ENCODE results near the gene NES. TPM values are rescaled to one million over a fixed set of nuclear protein-coding genes. Genes with fewer than 3 reads are reported as not detected.

Gene NES
- total RNA-seq, 2 experiments from 2014 or later, result not detected

DNA sequence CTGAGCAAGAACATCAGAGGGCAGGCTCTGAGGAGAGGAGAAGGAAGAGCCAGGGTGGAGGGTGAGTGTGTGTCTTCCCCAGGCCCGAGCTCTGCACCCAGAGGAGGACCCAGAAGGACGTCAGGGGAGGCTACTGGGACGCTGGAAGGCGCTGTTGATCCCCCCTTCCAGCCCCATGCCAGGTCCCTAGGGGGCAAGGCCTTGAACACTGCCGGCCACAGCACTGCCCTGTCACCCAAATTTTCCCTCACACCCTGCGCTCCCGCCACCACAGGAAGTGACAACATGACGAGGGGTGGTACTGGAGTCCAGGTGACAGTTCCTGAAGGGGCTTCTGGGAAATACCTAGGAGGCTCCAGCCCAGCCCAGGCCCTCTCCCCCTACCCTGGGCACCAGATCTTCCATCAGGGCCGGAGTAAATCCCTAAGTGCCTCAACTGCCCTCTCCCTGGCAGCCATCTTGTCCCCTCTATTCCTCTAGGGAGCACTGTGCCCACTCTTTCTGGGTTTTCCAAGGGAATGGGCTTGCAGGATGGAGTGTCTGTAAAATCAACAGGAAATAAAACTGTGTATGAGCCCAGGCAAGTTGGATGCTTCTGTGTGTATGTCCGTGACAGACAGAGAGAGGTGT lies 18.1 kb downstream of the NES start:
- peak overlapping the region; percentile 75 for H3K4me3 Mint-ChIP-seq
- TF ChIP-seq, protein P1, sequence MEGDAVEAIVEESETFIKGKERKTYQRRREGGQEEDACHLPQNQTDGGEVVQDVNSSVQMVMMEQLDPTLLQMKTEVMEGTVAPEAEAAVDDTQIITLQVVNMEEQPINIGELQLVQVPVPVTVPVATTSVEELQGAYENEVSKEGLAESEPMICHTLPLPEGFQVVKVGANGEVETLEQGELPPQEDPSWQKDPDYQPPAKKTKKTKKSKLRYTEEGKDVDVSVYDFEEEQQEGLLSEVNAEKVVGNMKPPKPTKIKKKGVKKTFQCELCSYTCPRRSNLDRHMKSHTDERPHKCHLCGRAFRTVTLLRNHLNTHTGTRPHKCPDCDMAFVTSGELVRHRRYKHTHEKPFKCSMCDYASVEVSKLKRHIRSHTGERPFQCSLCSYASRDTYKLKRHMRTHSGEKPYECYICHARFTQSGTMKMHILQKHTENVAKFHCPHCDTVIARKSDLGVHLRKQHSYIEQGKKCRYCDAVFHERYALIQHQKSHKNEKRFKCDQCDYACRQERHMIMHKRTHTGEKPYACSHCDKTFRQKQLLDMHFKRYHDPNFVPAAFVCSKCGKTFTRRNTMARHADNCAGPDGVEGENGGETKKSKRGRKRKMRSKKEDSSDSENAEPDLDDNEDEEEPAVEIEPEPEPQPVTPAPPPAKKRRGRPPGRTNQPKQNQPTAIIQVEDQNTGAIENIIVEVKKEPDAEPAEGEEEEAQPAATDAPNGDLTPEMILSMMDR (IDR thresholded peaks at IDR 0.05), result no peak
- H3K36me3 Mint-ChIP-seq (ENCODE audit: low read depth), result no peaks in the 10 kb centered on the region
- H3K4me1 Mint-ChIP-seq (ENCODE audit: low read depth), result peaks cover 45% of the 10 kb centered on the region
- ATAC-seq, result no peak
- H3K27me3 Mint-ChIP-seq, result peaks cover 38% of the 10 kb centered on the region
- CTCF ChIA-PET, result interaction anchor here (0.6 to 8.6 kb wide), 30 partner anchors 9 to 290 kb away, joined by 3 to 273 read pairs (median 5); partner anchors contain the start of genes BCAN, CRABP2, HAPLN2 and ISG20L2
- intact Hi-C loops (cut with micrococcal nuclease), result loop anchor here (5.0 kb wide), 1 partner anchor 37 kb away; no protein-coding TSS in a partner anchor
- POLR2A ChIA-PET, result interaction anchor here (0.9 to 2.3 kb wide), 3 partner anchors 13 to 58 kb away, joined by 3 to 12 read pairs (median 4); no protein-coding TSS in a partner anchor
- H3K9me3 Mint-ChIP-seq, result no peaks in the 10 kb centered on the region
- peak overlapping the region; percentile 21 for H3K27ac Mint-ChIP-seq
- DNase-seq, result no peak

DNA sequence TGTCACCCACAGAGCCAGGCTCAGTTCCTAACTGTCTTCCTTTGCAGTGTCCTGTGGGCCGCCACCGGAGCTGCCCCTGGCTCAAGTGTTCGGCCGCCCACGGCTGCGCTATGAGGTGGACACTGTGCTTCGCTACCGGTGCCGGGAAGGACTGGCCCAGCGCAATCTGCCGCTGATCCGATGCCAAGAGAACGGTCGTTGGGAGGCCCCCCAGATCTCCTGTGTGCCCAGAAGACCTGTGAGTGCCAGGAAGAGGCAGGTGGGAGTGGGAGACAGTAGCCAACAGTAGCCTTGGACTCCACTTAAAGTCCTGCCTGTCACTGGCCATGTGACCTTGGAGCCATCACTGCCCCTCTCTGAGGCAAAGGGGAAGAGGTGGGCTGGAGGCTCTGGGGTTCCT lies 18.7 kb downstream of the NES start:
- Mint-ChIP-seq H3K27ac (no peak overlapping the region), H3K36me3 (ENCODE audit: low read depth) (no peaks in the 10 kb centered on the region), H3K4me1 (ENCODE audit: low read depth) (peaks cover 45% of the 10 kb centered on the region), H3K27me3 (peaks cover 44% of the 10 kb centered on the region), H3K4me3 (no peak overlapping the region), H3K9me3 (no peaks in the 10 kb centered on the region)
- ChIA-PET POLR2A (interaction anchor here (0.8 to 1.4 kb wide), 4 partner anchors 15 to 58 kb away, joined by 3 to 4 read pairs (median 4); no protein-coding TSS in a partner anchor), CTCF (interaction anchor here (0.6 to 8.6 kb wide), 18 partner anchors 10 to 269 kb away, joined by 3 to 273 read pairs (median 13); partner anchors contain the start of genes BCAN, CRABP2, HAPLN2 and ISG20L2)
- intact Hi-C loops (cut with micrococcal nuclease), result loop anchor here (5.0 kb wide), 1 partner anchor 36 kb away; no protein-coding TSS in a partner anchor
- DNase-seq, result no peak
- TF ChIP-seq, protein P1 (IDR thresholded peaks at IDR 0.05), result no peak
- ATAC-seq, result no peak

DNA sequence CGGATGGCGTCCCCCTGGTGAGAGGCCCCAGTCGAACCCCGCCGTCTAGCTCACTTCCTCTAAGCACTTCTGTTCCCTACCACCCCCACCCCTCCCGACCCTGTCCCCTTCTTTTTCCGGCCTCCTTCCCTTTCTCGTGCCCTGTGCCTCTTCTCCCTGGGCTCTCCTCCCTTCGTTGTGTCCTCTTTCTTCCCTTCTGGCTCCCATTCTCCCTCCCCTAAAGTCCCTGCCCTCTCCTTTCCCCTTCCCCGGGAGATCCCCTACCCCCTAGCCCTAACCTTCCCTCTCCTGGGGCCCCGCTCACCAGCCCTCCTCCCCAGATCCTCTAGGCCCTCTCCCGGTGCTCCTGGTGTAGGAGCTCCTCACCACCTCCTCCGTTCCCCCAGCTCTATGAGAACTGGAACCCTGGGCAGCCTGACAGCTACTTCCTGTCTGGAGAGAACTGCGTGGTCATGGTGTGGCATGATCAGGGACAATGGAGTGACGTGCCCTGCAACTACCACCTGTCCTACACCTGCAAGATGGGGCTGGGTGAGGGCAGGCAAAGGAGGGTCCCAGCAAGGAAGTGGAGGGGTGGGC lies 19.4 kb downstream of the NES start:
- Mint-ChIP-seq H3K36me3 (ENCODE audit: low read depth) (no peaks in the 10 kb centered on the region), H3K4me3 (peak overlapping the region; percentile 44), H3K27me3 (peaks cover 50% of the 10 kb centered on the region), H3K9me3 (no peaks in the 10 kb centered on the region), H3K4me1 (ENCODE audit: low read depth) (peaks cover 43% of the 10 kb centered on the region), H3K27ac (no peak overlapping the region)
- CTCF ChIA-PET, result interaction anchor here (0.6 to 8.6 kb wide), 20 partner anchors 9 to 272 kb away, joined by 3 to 273 read pairs (median 8); partner anchors contain the start of genes BCAN, CRABP2, HAPLN2 and ISG20L2
- no peak for DNase-seq
- POLR2A ChIA-PET, result interaction anchor here (0.7 to 1.4 kb wide), 6 partner anchors 9 to 57 kb away, joined by 3 to 4 read pairs (median 3); no protein-coding TSS in a partner anchor
- ATAC-seq, result no peak
- TF ChIP-seq, protein P1 (IDR thresholded peaks at IDR 0.05), result peak; percentile 36
- intact Hi-C loops (cut with micrococcal nuclease), result loop anchor here (5.0 kb wide), 1 partner anchor 36 kb away; no protein-coding TSS in a partner anchor

DNA sequence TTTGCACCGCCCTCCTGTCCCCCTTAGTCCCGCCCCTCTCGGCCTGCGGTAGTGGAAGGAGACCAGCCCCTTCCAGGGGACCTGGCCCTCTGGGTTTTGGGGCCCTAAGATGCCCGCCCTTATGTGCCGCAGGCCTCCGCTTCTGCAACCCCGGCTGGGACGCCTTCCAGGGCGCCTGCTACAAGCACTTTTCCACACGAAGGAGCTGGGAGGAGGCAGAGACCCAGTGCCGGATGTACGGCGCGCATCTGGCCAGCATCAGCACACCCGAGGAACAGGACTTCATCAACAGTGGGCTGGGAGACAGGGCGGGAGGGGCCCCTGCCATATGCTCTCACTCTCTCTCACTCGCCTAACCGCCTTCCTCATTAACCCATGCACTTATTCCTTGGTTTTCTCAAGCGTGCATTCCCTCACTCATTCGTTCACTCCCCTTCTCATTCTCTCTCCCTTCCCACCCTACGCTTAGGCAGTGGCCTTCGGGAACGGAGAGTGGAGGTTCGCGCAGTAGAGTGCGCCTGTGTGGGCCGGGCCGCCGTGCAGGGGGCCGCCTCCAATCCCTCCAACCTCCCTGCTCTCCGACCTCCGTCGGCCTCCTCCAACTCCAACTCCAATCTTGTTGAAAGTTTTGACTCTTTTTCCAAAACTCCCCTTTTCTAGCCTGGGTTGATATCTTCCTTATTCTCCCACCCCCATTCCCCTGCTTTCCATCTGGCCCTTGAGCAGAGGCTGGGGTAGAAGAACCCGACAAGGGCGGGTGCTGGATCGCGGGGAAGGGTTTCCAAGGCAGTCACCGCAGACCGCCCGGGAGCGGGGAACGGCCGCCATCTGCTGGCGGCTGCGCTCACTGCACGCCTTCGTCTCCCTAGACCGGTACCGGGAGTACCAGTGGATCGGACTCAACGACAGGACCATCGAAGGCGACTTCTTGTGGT lies 20.1 kb downstream of the NES start:
- Mint-ChIP-seq H3K27me3 (peaks cover 53% of the 10 kb centered on the region), H3K36me3 (ENCODE audit: low read depth) (no peaks in the 10 kb centered on the region), H3K9me3 (no peaks in the 10 kb centered on the region), H3K4me3 (peak overlapping the region; percentile 44), H3K27ac (no peak overlapping the region), H3K4me1 (ENCODE audit: low read depth) (peaks cover 41% of the 10 kb centered on the region)
- ATAC-seq (peak; percentile 22), DNase-seq (peak; percentile 76)
- ChIA-PET POLR2A (interaction anchor here (0.7 to 1.4 kb wide), 5 partner anchors 9 to 56 kb away, joined by 3 to 4 read pairs (median 3); no protein-coding TSS in a partner anchor), CTCF (interaction anchor here (0.7 to 8.6 kb wide), 20 partner anchors 8 to 271 kb away, joined by 3 to 273 read pairs (median 8); partner anchors contain the start of genes BCAN, CRABP2, HAPLN2 and ISG20L2)
- intact Hi-C loops (cut with micrococcal nuclease), result loop anchor here (5.0 kb wide), 1 partner anchor 35 kb away; no protein-coding TSS in a partner anchor
- TF ChIP-seq, protein P1 (IDR thresholded peaks at IDR 0.05), result peak; percentile 97
